WI38 (cell line): ENCODE data around the gene C6orf120.
"Not testable (repeated sequence)": the region's sequence is repeated elsewhere in the genome, so short reads cannot be mapped to it uniquely, and the experiment has no call there.

Experiments
- H3K4me3 ChIP-seq: 2 replicates; pipeline ENCODE4 v1.5.1; 2011; ENCODE audit warnings: low read depth, mild to moderate bottlenecking, control low read depth, low read length
- TF ChIP-seq, protein P1 (sequence below): IDR thresholded peaks from 2 replicates; pipeline ENCODE4 v1.5.1; 2012; ENCODE audit warnings: low read depth, mild to moderate bottlenecking, control low read depth, low read length

The C6orf120 gene

DNA sequence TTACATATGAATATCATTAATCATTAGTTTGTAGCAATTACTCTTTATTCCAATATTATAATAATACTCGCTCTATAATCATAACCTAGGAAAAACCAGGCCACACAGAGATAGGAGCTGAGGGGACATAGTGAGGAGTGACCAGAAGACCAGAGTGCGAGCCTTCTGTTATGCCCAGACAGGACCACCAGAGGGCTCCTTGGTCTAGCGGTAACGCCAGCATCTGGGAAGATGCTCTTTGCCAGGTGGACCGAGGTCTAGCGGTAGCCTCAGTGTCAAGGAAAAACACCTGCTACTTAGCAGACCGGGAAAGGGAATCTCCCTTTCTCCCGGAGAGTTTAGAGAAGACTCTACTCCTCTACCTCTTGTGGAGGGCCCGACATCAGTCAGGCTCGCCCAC, 4.8 kb upstream of the C6orf120 start:
- not testable (repeated sequence) for H3K4me3 ChIP-seq
- TF ChIP-seq, protein P1, sequence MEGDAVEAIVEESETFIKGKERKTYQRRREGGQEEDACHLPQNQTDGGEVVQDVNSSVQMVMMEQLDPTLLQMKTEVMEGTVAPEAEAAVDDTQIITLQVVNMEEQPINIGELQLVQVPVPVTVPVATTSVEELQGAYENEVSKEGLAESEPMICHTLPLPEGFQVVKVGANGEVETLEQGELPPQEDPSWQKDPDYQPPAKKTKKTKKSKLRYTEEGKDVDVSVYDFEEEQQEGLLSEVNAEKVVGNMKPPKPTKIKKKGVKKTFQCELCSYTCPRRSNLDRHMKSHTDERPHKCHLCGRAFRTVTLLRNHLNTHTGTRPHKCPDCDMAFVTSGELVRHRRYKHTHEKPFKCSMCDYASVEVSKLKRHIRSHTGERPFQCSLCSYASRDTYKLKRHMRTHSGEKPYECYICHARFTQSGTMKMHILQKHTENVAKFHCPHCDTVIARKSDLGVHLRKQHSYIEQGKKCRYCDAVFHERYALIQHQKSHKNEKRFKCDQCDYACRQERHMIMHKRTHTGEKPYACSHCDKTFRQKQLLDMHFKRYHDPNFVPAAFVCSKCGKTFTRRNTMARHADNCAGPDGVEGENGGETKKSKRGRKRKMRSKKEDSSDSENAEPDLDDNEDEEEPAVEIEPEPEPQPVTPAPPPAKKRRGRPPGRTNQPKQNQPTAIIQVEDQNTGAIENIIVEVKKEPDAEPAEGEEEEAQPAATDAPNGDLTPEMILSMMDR = peak; percentile 34; the same call in 1 of the 2 replicates

DNA sequence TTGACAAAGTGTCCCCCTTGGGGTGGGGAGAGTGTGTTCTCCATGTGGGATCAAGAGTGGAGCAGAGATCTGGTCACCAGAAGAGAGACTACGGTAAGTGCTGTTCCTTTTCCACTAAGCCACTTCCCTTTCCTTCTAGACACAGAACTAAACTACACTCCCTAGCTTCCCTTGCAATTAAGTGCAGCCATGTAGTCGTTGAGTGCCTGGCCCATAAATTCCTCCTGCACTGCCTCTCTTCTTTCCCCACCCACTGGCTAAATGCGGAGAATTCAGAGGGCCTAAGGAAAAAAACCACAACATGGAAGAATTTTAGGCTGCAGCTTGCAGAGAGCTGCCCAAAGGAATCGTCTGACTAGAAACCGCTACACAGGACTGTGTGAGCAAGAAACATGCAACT, 1.6 kb upstream of the C6orf120 start:
- H3K4me3 ChIP-seq = 0 out of 2 replicates have a peak overlapping the region, but pooled peaks have one; percentile 4

DNA sequence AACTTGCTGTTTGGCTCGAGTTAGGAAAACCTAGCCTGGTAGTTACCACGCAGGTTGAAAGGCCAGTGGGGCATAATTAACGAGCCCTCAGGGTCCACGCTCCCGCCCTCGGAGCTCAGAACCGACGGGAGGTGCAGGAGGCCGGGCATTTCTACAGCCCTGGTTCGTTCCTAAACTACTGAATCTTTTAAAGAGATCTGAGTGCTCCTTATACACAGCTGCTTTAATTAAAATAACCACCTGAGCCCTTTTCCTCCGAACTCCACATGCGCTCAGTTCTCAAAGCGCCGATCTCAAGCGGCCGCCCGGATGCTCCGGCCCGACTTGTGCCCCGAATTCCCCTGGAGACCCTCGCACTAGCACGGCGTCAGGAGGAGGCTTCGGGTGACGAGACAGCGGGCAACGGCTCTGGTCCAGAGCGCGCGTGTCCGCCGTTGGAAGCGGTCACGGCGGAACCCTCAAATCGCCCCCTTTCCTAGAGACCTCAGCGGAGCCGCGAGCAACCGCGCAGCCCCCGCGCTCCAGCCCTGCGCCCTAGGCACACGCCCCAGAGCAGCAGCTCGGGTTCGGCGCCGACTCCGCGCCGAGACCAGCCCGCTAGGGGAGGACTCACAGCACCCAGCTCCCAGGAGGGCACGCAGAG, 494 bp upstream of the C6orf120 start:
- H3K4me3 ChIP-seq = peak overlapping the region; percentile 92
- TF ChIP-seq, protein P1 = no peak

More for the DNA sequence above, 1.6 kb upstream of the C6orf120 start:
- TF ChIP-seq, protein P1 = no peak

DNA sequence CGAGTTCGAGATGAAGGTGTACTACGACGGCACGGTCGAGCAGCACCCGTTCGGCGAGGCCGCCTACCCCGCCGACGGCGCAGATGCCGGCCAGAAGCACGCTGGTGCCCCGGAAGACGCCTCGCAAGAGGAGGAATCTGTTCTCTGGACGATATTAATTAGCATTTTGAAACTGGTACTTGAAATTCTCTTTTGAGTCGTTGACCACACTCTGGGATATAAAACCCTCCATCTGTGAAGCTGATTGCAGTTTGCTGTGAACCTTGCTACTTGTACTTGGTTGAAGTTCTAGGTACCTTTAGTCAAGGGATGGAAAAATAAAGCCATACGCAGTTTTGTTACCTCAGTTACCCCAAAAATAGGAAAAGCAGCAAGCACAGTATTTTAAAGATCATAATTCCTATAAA, 917 bp downstream of the C6orf120 start:
- TF ChIP-seq, protein P1 = no peak
- H3K4me3 ChIP-seq = peak overlapping the region; percentile 92

DNA sequence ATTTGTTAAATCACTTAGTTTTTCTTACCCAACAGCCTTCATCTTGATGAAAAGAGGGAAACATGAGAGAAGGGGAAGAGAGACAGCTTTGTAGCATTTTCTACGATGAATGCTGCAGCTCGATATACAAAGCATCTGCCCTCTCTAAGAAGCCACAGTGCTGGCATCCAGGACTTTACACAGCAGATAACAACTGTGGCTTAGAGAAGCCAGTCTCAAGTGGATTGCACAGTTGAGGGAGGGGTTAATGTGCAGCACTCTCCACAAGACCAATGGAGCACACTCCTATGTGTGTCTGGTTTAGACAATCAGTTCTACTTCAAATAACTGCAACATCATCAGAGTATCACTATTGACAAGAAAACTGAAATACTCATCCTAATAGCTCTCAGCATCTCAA, 5.8 kb downstream of the C6orf120 start:
- H3K4me3 ChIP-seq = no peak overlapping the region

DNA sequence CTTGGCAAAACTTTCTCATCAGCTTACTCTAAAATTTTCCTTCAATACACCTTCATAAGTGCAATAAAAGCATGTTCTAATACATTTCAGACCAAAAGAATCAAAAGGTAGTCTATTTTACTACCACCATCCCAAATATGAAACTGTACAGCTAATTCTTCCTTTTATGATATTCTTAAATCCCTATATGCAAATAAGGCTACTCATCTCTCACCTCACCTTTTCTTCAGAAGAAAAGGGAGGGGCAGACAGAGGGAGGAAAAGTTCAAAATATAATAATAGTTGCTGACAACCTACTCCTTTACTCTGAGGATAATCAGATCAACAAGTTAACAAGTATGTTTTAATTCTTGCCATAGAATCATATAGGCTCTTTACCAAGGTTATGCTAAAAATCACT, 7.4 kb downstream of the C6orf120 start:
- H3K4me3 ChIP-seq = no peak overlapping the region
- TF ChIP-seq, protein P1 = no peak

More for the DNA sequence above, 5.8 kb downstream of the C6orf120 start:
- TF ChIP-seq, protein P1 = no peak

DNA sequence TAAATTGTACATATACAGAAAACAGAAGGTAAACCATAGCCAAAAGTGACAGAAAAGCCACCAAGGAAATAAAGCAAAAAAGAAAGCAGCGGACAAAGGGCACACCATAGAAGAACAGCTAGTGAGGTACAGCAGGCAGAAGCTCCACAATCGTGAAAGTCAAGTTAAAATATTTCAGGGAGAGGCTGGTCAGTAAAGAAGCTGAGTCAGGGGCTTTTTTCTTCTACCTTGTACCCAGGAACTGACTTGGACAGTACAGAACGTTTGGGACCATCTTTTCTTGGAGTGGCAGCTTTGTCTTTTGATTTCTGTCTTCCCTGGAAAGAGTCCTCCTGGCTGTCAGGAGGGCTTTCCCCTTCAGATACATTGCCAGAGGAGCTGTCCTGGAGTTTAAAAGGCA, 8.1 kb downstream of the C6orf120 start:
- H3K4me3 ChIP-seq = no peak overlapping the region
- TF ChIP-seq, protein P1 = no peak
